GM20000 (cell line): Measurements from ENCODE around the gene CLDN1.

ENCODE experiments used
- DNase-seq: peaks from one replicate; pipeline ENCODE4 v3.0.0; 2012; ENCODE audit warnings: low spot score
- CTCF ChIP-seq: IDR thresholded peaks from 2 replicates; pipeline ENCODE4 v1.5.1; 2012; ENCODE audit warnings: mild to moderate bottlenecking, control low read depth; ENCODE audit errors: extremely low read depth, missing control alignments

CLDN1 gene

GRCh38 chr3:190265126-190265525, 57.1 kb downstream of the CLDN1 start:
- TF ChIP-seq CTCF = no peak
- DNase-seq = no peak

GRCh38 chr3:190261740-190262139, 60.5 kb downstream of the CLDN1 start:
- no peak for TF ChIP-seq CTCF
- no peak for DNase-seq

DNA sequence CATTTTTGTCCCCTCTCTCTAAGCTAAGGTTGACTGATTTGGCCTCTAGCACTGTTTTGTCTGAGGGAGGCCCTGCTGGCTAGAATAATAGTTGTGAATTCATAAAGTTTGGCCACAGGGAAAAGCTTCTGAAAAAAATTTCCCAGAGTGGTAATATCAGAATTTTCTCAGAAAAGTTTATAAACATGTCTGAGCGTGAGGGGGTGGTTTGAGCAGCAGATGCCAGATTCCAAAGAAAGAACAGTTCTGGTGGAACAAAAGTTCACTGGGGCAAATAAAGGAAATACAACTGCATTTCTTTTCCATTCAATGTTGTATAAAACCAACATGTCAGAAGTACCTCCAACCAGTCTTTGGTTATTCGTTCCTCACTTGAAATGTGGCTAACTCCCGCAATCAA, 61.2 kb downstream of the CLDN1 start:
- TF ChIP-seq CTCF = no peak
- no peak for DNase-seq

- no peak for DNase-seq
- no peak for TF ChIP-seq CTCF
These were observed 61.9 kb downstream of the CLDN1 start for GRCh38 chr3:190260301-190260700.

GRCh38 chr3:190258634-190259033, 63.6 kb downstream of the CLDN1 start:
- no peak for DNase-seq
- no peak for TF ChIP-seq CTCF
